OCI-LY1 (cell line): ENCODE measurements around the gene HOXA5.
A peak's percentile ranks its signal among the peaks of the same experiment; 100 is the strongest.

Experiments used
- H2AFZ ChIP-seq: fragments of 200-600 bp; sonication (generic), shearing (Covaris generic); 2 replicates; pipeline ENCODE4 v1.6.0; 2014; ENCODE audit warnings: antibody characterized with exemption, mild to moderate bottlenecking, low read length
- H3F3A ChIP-seq: fragments of 200-600 bp; sonication (generic), shearing (Covaris generic); 2 replicates; pipeline ENCODE4 v1.6.0; 2014; ENCODE audit warnings: mild to moderate bottlenecking, antibody characterized with exemption, low read length, moderate library complexity; ENCODE audit not compliant: insufficient read depth
- H3K27ac ChIP-seq: fragments of 200-600 bp; sonication (generic); 2 replicates; pipeline ENCODE4 v1.5.1; 2014; ENCODE audit warnings: low read length, mixed run types, mild to moderate bottlenecking, low read depth; ENCODE audit not compliant: poor library complexity, severe bottlenecking
- H3K27me3 ChIP-seq: fragments of 200-600 bp; sonication (generic); 2 replicates; pipeline ENCODE4 v1.6.0; 2014; ENCODE audit warnings: antibody characterized with exemption, mild to moderate bottlenecking, low read length, moderate library complexity; ENCODE audit not compliant: insufficient read depth
- H3K36me3 ChIP-seq: fragments of 200-600 bp; sonication (generic); 2 replicates; pipeline ENCODE4 v1.6.1; 2014; ENCODE audit warnings: mild to moderate bottlenecking, antibody characterized with exemption, low read length, moderate library complexity, mixed read lengths; ENCODE audit not compliant: insufficient read depth
- H3K4me1 ChIP-seq: fragments of 200-600 bp; sonication (generic); 2 replicates; pipeline ENCODE4 v1.5.1; 2014; ENCODE audit warnings: mild to moderate bottlenecking, low read length, moderate library complexity; ENCODE audit not compliant: insufficient read depth, severe bottlenecking
- H3K4me2 ChIP-seq: fragments of 200-600 bp; sonication (generic), shearing (Covaris generic); 2 replicates; pipeline ENCODE4 v1.6.1; 2014; ENCODE audit warnings: low read length
- H3K4me3 ChIP-seq: fragments of 200-600 bp; sonication (generic); 2 replicates; pipeline ENCODE4 v1.5.1; 2014; ENCODE audit warnings: low read length, low read depth, mild to moderate bottlenecking, mixed read lengths; ENCODE audit not compliant: poor library complexity, severe bottlenecking
- H3K79me2 ChIP-seq: fragments of 200-600 bp; shearing (Covaris generic); 2 replicates; pipeline ENCODE4 v1.6.1; 2016; ENCODE audit warnings: mixed run types, low read length, mixed read lengths; ENCODE audit not compliant: insufficient read depth
- H3K9ac ChIP-seq: fragments of 200-600 bp; sonication (generic), shearing (Covaris generic); 2 replicates; pipeline ENCODE4 v1.6.1; 2014; ENCODE audit warnings: mild to moderate bottlenecking, low read length, mixed read lengths
- H3K9me2 ChIP-seq: fragments of 200-600 bp; sonication (generic), shearing (Covaris generic); 2 replicates; pipeline ENCODE4 v1.6.1; 2014; ENCODE audit warnings: low read depth, mild to moderate bottlenecking, low read length, mixed read lengths
- H3K9me3 ChIP-seq: fragments of 200-600 bp; shearing (Covaris generic); 2 replicates; pipeline ENCODE4 v1.6.1; 2014; ENCODE audit warnings: low read length, mixed read lengths
- H4K20me1 ChIP-seq: fragments of 200-600 bp; sonication (generic), shearing (Covaris generic); 2 replicates; pipeline ENCODE4 v1.6.0; 2016; ENCODE audit warnings: mild to moderate bottlenecking, low read length; ENCODE audit not compliant: insufficient read depth
- EZH2 ChIP-seq: fragments of 200-600 bp; sonication (generic), shearing (Covaris generic); IDR thresholded peaks from 2 replicates; pipeline ENCODE4 v1.8.0; 2017; ENCODE audit warnings: borderline replicate concordance, mixed run types, mild to moderate bottlenecking, antibody characterized with exemption, low read length, moderate library complexity, mixed read lengths
- TF ChIP-seq, protein P1 (sequence below): fragments of 200-600 bp; sonication (generic), shearing (Covaris generic); IDR thresholded peaks from 2 replicates; pipeline ENCODE4 v1.5.1; 2017; ENCODE audit warnings: mild to moderate bottlenecking, antibody characterized with exemption, low read length, moderate library complexity, mixed read lengths

HOXA5 gene

DNA sequence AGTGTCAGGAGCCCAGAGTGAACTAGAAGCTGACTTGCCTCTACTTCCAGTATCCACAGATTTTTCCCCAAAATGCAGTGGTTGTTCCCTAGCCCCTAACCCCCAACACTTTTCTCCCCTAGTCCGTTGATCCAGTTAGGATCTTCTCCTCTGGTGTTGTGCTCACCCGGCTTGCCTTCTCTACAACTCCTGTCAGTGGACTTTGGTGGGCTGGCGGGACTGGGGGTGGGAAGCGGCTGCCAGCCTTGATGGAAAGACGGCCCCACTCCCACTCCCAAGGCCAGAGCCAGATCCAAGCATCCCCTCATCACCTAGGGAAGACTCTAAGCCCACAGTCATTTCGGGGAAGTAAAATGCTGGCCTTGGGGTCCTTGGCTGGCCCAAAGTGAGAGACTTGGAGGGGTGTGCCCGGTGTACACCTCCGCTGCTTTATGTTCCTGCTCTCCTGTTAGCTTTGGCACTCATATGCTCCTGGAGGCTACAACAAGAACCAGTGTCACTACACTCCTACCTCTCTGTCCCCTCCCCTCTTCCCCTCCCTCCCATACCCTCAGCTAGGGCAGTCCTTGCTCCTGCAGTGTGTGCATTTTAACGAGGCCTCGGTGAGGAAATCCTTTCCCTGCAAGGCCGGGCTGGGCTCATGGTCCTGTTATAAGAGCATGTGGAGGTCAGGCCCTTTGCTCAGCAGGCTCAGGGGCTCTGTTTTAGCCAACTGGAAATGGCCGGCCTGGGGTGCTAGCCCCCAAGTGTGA is 31.6 kb upstream of the HOXA5 start:
- Histone ChIP-seq H3K79me2 (no peaks in the 10 kb centered on the region), H3K4me3 (no peak overlapping the region)

DNA sequence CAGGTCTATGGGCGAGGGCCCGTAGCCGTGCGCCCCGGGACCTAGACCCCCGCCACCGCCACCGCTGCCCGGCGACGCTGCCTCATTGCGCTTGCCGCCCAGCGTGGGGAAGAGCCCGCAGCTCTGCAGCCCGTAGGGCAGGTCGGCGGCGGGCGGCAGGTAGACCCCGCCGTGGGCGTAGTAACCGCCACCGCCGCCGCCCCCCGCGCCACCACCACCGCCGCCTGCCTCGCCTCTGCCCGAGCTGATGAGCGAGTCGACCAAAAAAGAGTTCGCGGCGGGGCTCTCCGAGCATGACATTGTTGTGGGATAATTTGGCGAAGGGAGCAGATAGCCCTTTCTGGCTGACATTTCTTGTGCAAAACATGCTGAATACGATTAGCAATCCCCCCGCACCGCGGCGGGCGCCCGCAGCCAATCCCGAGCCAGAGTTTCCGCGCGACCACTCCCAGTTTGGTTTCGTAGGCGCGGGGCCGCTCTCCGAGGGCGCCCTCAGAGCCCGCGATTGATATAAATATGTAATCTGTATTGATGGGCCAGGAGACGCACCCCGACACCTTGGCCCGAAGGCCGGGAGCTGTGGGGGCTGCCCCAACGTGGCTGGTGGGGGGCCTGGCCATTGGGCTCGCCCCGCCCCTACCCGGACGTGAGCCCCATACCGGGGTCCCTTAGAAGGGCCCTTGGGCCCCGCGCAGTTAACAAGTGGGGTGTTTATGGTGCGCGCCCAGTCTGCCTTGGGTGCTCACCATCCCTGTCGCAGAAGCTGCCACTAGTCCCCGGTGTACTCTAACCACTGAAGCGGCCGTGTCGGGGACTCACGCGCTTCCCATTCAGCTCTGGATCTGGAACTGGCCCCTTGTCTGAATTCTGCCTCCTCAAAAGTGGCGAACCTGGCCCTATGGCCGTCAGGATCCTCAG is 30.7 kb upstream of the HOXA5 start, which contains the start of gene HOXA10:
TSS of gene HOXA10 (minus strand) at position 365 of the 918 bp plus-strand sequence. CDS start at position 351, 14 bp downstream.
- H3K27ac ChIP-seq, result no peak within 1 kb of the TSS
- no peaks in the 10 kb centered on the region for H3F3A ChIP-seq
- H3K9me2 ChIP-seq, result no peaks in the 10 kb centered on the region
- no peak for TF ChIP-seq EZH2
- TF ChIP-seq, protein P1, sequence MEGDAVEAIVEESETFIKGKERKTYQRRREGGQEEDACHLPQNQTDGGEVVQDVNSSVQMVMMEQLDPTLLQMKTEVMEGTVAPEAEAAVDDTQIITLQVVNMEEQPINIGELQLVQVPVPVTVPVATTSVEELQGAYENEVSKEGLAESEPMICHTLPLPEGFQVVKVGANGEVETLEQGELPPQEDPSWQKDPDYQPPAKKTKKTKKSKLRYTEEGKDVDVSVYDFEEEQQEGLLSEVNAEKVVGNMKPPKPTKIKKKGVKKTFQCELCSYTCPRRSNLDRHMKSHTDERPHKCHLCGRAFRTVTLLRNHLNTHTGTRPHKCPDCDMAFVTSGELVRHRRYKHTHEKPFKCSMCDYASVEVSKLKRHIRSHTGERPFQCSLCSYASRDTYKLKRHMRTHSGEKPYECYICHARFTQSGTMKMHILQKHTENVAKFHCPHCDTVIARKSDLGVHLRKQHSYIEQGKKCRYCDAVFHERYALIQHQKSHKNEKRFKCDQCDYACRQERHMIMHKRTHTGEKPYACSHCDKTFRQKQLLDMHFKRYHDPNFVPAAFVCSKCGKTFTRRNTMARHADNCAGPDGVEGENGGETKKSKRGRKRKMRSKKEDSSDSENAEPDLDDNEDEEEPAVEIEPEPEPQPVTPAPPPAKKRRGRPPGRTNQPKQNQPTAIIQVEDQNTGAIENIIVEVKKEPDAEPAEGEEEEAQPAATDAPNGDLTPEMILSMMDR, result no peak
- H3K9ac ChIP-seq, result peak within 1 kb of the TSS; percentile 61
- H3K79me2 ChIP-seq, result no peaks in the 10 kb centered on the region
- H3K4me2 ChIP-seq, result peak within 1 kb of the TSS; percentile 90
- H3K9me3 ChIP-seq, result no peaks in the 10 kb centered on the region
- peak within 1 kb of the TSS; percentile 67 for H3K4me3 ChIP-seq
- H2AFZ ChIP-seq, result peak within 1 kb of the TSS; percentile 13; the same call in 1 of the 2 replicates
- H3K36me3 ChIP-seq, result no peaks in the 10 kb centered on the region
- no peaks in the 10 kb centered on the region for H4K20me1 ChIP-seq
- H3K27me3 ChIP-seq, result peaks cover 9% of the 10 kb centered on the region; the same call in 1 of the 2 replicates
- H3K4me1 ChIP-seq, result peaks cover 16% of the 10 kb centered on the region

More for the DNA sequence above, 31.6 kb upstream of the HOXA5 start:
- H3K36me3 ChIP-seq, result no peaks in the 10 kb centered on the region
- peaks cover 9% of the 10 kb centered on the region; the same call in 1 of the 2 replicates for H3K27me3 ChIP-seq
- no peak overlapping the region for H3K27ac ChIP-seq
- H3K9ac ChIP-seq, result no peak overlapping the region
- H3K9me2 ChIP-seq, result no peaks in the 10 kb centered on the region
- no peaks in the 10 kb centered on the region for H4K20me1 ChIP-seq
- no peak overlapping the region for H3K4me2 ChIP-seq
- peaks cover 16% of the 10 kb centered on the region for H3K4me1 ChIP-seq
- no peak for TF ChIP-seq EZH2
- TF ChIP-seq, protein P1, result no peak
- no peaks in the 10 kb centered on the region for H3F3A ChIP-seq
- H3K9me3 ChIP-seq, result no peaks in the 10 kb centered on the region
- H2AFZ ChIP-seq, result no peak overlapping the region

DNA sequence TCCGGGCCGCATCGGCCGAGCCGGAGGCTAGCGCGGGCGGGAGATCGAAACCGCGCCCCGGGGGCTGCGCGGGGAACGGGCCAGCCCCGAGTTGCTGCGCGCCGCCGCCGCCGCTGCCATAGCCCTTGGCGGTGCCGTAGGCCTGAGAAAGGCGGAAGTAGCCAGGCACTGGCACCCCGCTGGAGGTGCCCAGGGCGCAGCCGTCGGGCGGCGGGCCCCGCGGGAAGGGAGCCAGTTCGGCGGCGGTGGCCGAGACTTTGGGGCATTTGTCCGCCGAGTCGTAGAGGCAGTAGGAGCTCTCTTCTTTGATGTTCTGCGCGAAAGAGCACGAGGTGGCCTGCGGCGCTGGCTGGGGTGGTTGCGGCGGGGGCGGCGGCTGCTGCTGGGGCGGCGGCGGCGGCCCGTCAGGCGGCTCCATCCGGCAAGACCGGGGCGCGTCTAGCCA is 30.1 kb upstream of the HOXA5 start:
- TF ChIP-seq EZH2, result no peak
- TF ChIP-seq, protein P1, result no peak
- H2AFZ ChIP-seq, result peak overlapping the region; percentile 13; the same call in 1 of the 2 replicates
- H3K4me3 ChIP-seq, result peak overlapping the region; percentile 67
- H4K20me1 ChIP-seq, result no peaks in the 10 kb centered on the region
- H3K79me2 ChIP-seq, result no peaks in the 10 kb centered on the region
- H3K9ac ChIP-seq, result peak overlapping the region; percentile 61
- no peaks in the 10 kb centered on the region for H3K9me2 ChIP-seq
- peak overlapping the region; percentile 90 for H3K4me2 ChIP-seq
- H3K27ac ChIP-seq, result no peak overlapping the region
- no peaks in the 10 kb centered on the region for H3K36me3 ChIP-seq
- H3K4me1 ChIP-seq, result peaks cover 16% of the 10 kb centered on the region
- peaks cover 9% of the 10 kb centered on the region; the same call in 1 of the 2 replicates for H3K27me3 ChIP-seq
- no peaks in the 10 kb centered on the region for H3K9me3 ChIP-seq
- no peaks in the 10 kb centered on the region for H3F3A ChIP-seq
